GM12872 (cell line): ENCODE results near the gene CCDC32.

ENCODE experiments used
- TF ChIP-seq, protein P1 (sequence below): IDR thresholded peaks from 3 replicates; pipeline ENCODE4 v1.5.1; 2011; ENCODE audit warnings: low read depth, mild to moderate bottlenecking, low read length, moderate library complexity; ENCODE audit not compliant: insufficient read depth

The CCDC32 gene

DNA sequence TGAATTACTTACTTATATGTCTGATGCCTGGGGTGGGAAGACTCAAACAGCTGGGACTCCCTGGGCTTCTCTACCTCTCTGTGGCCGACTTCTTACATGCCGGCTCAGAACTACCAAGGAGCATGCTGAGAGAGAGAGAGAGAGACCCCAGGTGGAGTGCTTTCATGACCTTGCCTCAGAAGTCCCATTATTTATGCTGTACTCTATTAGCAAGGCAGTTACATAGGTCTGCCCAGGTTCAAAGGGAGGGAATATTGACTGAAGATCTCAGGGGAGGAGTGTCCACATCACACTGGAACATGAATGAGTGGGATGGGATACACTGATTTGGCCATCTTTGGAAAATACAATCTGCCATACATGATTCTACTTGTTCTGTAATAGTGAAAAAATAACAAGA, 16.2 kb downstream of the CCDC32 start:
- TF ChIP-seq, protein P1, sequence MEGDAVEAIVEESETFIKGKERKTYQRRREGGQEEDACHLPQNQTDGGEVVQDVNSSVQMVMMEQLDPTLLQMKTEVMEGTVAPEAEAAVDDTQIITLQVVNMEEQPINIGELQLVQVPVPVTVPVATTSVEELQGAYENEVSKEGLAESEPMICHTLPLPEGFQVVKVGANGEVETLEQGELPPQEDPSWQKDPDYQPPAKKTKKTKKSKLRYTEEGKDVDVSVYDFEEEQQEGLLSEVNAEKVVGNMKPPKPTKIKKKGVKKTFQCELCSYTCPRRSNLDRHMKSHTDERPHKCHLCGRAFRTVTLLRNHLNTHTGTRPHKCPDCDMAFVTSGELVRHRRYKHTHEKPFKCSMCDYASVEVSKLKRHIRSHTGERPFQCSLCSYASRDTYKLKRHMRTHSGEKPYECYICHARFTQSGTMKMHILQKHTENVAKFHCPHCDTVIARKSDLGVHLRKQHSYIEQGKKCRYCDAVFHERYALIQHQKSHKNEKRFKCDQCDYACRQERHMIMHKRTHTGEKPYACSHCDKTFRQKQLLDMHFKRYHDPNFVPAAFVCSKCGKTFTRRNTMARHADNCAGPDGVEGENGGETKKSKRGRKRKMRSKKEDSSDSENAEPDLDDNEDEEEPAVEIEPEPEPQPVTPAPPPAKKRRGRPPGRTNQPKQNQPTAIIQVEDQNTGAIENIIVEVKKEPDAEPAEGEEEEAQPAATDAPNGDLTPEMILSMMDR, result no peak

GRCh38 chr15:40545457-40545856, 19.4 kb downstream of the CCDC32 start:
- TF ChIP-seq, protein P1, result peak; percentile 44; the same call in 2 of the 3 replicates

DNA sequence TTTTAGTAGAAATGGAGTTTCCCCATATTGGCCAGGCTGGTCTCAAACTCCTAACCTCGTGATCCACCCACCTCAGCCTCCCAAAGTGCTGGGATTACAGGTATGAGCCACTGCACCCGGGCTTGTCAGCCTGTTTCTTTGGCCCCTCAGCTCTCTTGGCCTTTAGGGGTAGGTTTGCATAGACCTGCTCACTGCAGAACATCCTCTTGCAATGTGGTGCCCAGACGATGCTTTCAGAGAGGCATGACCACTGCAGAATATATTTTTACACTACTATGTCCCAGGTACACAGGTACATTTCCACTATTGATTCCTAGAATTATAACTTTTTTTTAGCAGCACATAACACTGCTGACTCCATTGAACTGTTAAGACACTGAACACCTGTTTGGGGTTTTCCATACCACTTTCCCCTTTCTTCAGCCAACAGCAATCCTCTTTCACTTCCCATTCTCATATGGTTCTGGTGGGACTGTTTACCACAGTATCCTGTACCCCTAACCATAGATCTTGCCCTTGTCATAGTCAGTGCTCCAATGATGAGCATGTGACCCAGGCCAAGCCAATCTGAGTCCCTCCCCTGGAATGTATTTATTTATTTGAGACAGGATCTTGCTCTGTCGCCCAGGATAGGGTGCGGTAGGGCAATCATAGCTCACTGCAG, 21.1 kb downstream of the CCDC32 start:
- TF ChIP-seq, protein P1, result no peak

GRCh38 chr15:40543082-40543481, 21.8 kb downstream of the CCDC32 start:
- TF ChIP-seq, protein P1, result no peak

DNA sequence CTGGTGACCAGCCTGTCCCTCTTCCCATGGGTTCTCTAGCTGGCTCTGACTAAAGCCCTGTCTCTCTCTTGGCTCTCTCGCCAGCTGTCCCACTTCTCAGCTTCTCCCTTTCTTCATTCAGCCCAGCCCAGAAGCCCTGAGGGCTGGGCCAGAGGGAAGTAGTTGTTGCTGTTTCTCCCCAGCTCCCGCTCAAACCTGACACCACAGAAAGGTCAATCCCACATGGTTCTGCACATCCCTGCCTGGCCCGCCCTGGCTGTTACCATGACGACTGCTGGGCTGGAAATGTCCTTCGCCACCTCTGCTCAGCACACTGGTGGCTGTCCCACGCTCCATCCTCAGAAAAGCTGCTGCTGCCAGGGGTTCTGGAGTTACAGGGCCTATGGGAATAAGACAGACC, 25.9 kb downstream of the CCDC32 start:
- TF ChIP-seq, protein P1, result no peak

- TF ChIP-seq, protein P1, result no peak
These were observed 28.3 kb downstream of the CCDC32 start for GRCh38 chr15:40536501-40536900.

- TF ChIP-seq, protein P1, result no peak
These were observed 30.5 kb downstream of the CCDC32 start for GRCh38 chr15:40534371-40534770.
